Measurements from ENCODE around the gene SYTL3.

DNA sequence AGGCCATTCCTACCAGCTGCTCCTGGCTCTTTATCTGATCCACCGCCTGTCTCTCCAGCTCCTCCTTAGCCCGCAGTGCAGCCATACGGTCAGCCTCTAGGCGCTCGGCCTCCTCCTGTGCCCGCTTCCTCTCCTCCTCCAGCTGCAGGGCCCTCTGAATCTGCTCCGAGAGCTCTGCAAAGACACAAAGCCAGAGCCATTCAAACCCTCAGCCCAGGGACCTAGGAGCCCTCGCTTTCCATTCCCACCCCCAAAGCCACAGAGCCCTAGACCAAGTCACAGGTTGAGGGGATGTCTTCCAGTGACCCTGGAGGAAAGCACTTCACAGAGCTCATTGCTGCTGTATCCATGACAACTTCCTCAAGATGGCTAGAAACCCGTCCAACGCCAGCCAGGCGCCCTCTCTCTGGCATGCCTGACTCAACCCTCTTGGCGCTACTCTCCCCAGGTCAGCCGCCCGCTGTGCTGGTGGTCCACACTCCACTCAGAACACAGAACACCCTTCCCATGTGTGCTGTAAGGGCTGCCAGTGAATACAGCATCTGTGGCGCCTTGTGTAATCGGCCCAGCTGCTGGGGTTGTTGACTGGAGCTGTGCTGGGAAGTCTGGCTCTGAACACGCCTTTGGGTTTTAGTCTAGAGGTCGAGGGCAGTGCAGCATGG is 120.0 kb downstream of the SYTL3 start:
- no peak for TF ChIP-seq YY1 (IDR thresholded peaks at IDR 0.05; ENCODE audit: insufficient read depth, insufficient read length)
- TF ChIP-seq ZNF274 (IDR thresholded peaks at IDR 0.05; ENCODE audit: low read depth, low read length), result no peak
- TF ChIP-seq SUZ12 (IDR thresholded peaks at IDR 0.05; ENCODE audit: extremely low read depth, insufficient read depth, insufficient read length), result no peak

All from NT2/D1 (cell line).